Activated CD4-positive, alpha-beta T cell treated with anti-CD3 and anti-CD28 coated beads, Interleukin-10, Interleukin-2, amounts not matched to agents 100 ng/mL and 50 ng/mL, durations not matched to agents 16 hours and 8 hours (primary cell): ENCODE data around the gene CWC25.
A peak's percentile ranks its signal among the peaks of the same experiment; 100 is the strongest.
"Not testable (repeated sequence)": the region's sequence is repeated elsewhere in the genome, so short reads cannot be mapped to it uniquely, and the experiment has no call there.

Source experiments
- DNase-seq: peaks from one replicate; pipeline ENCODE4 v3.0.0-alpha.2; 2020

Gene CWC25

GRCh38 chr17:38852771-38853291, 27.7 kb upstream of the CWC25 start:
- peak; percentile 35 for DNase-seq

GRCh38 chr17:38851434-38851833, 26.3 kb upstream of the CWC25 start:
- no peak for DNase-seq

- no peak for DNase-seq
Observed at GRCh38 chr17:38850374-38850773, 25.3 kb upstream of the CWC25 start.

GRCh38 chr17:38848939-38849605, 24.0 kb upstream of the CWC25 start:
- DNase-seq: no peak

GRCh38 chr17:38848557-38848891, 23.4 kb upstream of the CWC25 start:
- no peak for DNase-seq

- no peak for DNase-seq
Observed at GRCh38 chr17:38844261-38844757, 19.2 kb upstream of the CWC25 start.

- DNase-seq: no peak
Observed at GRCh38 chr17:38825762-38826247, 684 bp upstream of the CWC25 start.

GRCh38 chr17:38815576-38816193, 9.4 kb downstream of the CWC25 start:
- peak; percentile 76 for DNase-seq

GRCh38 chr17:38809828-38810227, 15.3 kb downstream of the CWC25 start:
- DNase-seq: no peak

- DNase-seq: no peak
Observed at GRCh38 chr17:38800237-38800760, 24.8 kb downstream of the CWC25 start.

GRCh38 chr17:38799501-38800236, 25.5 kb downstream of the CWC25 start, which contains the start of gene PIP4K2B:
PIP4K2B (minus strand) TSS chr17:38799556; CDS start chr17:38799424, 132 bp downstream.
- DNase-seq: peak; percentile 96

GRCh38 chr17:38798614-38799500, 26.3 kb downstream of the CWC25 start:
- peak; percentile 71 for DNase-seq

- DNase-seq: peak; percentile 15
Observed at GRCh38 chr17:38797828-38798227, 27.3 kb downstream of the CWC25 start.

GRCh38 chr17:38797158-38797490, 28.0 kb downstream of the CWC25 start:
- DNase-seq: no peak

GRCh38 chr17:38796451-38797157, 28.5 kb downstream of the CWC25 start:
- DNase-seq: no peak

- DNase-seq: no peak
Observed at GRCh38 chr17:38794221-38794620, 30.9 kb downstream of the CWC25 start.

GRCh38 chr17:38791162-38791561, 34.0 kb downstream of the CWC25 start:
- DNase-seq: no peak

GRCh38 chr17:38790148-38790707, 34.9 kb downstream of the CWC25 start:
- not testable (repeated sequence) for DNase-seq

- DNase-seq: no peak
Observed at GRCh38 chr17:38789185-38789584, 35.9 kb downstream of the CWC25 start.

GRCh38 chr17:38787999-38788398, 37.1 kb downstream of the CWC25 start:
- DNase-seq: not testable (repeated sequence)

- no peak for DNase-seq
Observed at GRCh38 chr17:38786372-38786771, 38.7 kb downstream of the CWC25 start.
